Psoas muscle (tissue), 8 donors: ENCODE measurements around the gene OR52E8. TPM values are rescaled to one million over a fixed set of nuclear protein-coding genes. Genes with fewer than 3 reads are reported as not detected.

Source experiments
- ATAC-seq, 4 donors: fragments of 200-7000 bp; cut with Tn5 transposase; one replicate each; pipeline ENCODE4 v1.9.1; 2020; ENCODE audit warnings: moderate library complexity in 3 of 4, mild to moderate bottlenecking in 2 of 4
- DNase-seq, 2 donors: peaks; one replicate each; pipeline ENCODE4 v3.0.0-alpha.2; 2020
- H3K27ac ChIP-seq: fragments of 200-600 bp; one replicate; pipeline ENCODE4 v1.8.0; 2022
- H3K27me3 ChIP-seq, 3 donors: fragments of 200-600 bp in 1 of 3; one replicate each; pipeline versions ENCODE4 v1.6.1 to v1.8.0; 2013 to 2022; ENCODE audit warnings: low read length in 2 of 3, mild to moderate bottlenecking in 2 of 3, moderate library complexity in 1 of 3; ENCODE audit not compliant: insufficient read depth in 3 of 3
- H3K36me3 ChIP-seq, 2 donors: fragments of 200-600 bp in 1 of 2; one replicate each; pipeline versions ENCODE4 v1.6.1 to v1.8.0; 2013 to 2022; ENCODE audit warnings: low read depth in 1 of 2, mild to moderate bottlenecking in 1 of 2, moderate library complexity in 1 of 2; ENCODE audit not compliant: insufficient read depth in 1 of 2
- H3K4me1 ChIP-seq: fragments of 200-600 bp; one replicate; pipeline ENCODE4 v1.8.0; 2022
- H3K4me3 ChIP-seq: fragments of 200-600 bp; one replicate; pipeline ENCODE4 v1.8.0; 2022; ENCODE audit warnings: mild to moderate bottlenecking
- H3K9me3 ChIP-seq: fragments of 200-600 bp; one replicate; pipeline ENCODE4 v1.8.0; 2022
- CTCF ChIP-seq: fragments of 200-600 bp; IDR thresholded peaks from one replicate; pipeline ENCODE4 v1.8.0; 2022; ENCODE audit warnings: antibody characterized with exemption
- WGBS, 3 donors: extraction: QIAGEN DNeasy Blood & Tissue Kit; methylation state at CpG; one replicate each; pipeline versions ENCODE4 v1.1.6 to v1.1.7; 2013; 5-methylcytosine and 5-hydroxymethylcytosine counted together
- intact Hi-C, 2 donors: fragments of 100-400 bp; cut with DNase I; formaldehyde crosslinking; loops; one replicate each; pipeline versions ENCODE4 v1.11.0 to v1.14.2; 2022
- polyA plus RNA-seq, 3 donors: library from polyadenylated mRNA; stranded (reverse); fragments of 200-250 nt; gene quantifications; one replicate each; pipeline ENCODE4 v1.2.3, GENCODE V29; 2013
- total RNA-seq, 4 donors: library from RNA; stranded (reverse); fragmentation: NEBNext Ultra II Directional in 2 of 4; extraction: Animal tissue kit (Norgen Biotek cat#: 25700) in 2 of 4; gene quantifications; one replicate each; pipeline versions ENCODE4 v1.2.1 to v1.2.4, GENCODE V29; 2021 to 2023
- donor health status: healthy with polysubstance abuse.
- donor health status: DM: no; HTN: no; CAD: no; lungs with moderate emphysema.
- donor health status: Bipolar disorder and iron deficiency.
- donor health status: healthy.
- donor health status: DM: yes; HTN: yes; CAD: no.
- donor health status: DM: no; HTN: no; CAD: no.
- donor health status: DM: no; HTN: no; CAD: no.
- donor health status: DM: yes; HTN: yes; CAD: no.

The OR52E8 gene
- total and polyA plus RNA-seq, 7 donors, result not detected

- ATAC-seq (no peak), DNase-seq (no peak)
- Histone ChIP-seq H3K27ac (no peak overlapping the region), H3K4me3 (no peak overlapping the region), H3K27me3 (no peaks in the 10 kb centered on the region), H3K9me3 (no peaks in the 10 kb centered on the region), H3K4me1 (no peaks in the 10 kb centered on the region), H3K36me3 (no peaks in the 10 kb centered on the region)
- WGBS, 3 donors, result 72 to 84% (median 75%) methylated on average over 3 of the region's 3 CpGs
- intact Hi-C loops, result no loop called here
- no peak for TF ChIP-seq CTCF
These were observed 29.7 kb upstream of the OR52E8 start for GRCh38 chr11:5887172-5887571.

DNA sequence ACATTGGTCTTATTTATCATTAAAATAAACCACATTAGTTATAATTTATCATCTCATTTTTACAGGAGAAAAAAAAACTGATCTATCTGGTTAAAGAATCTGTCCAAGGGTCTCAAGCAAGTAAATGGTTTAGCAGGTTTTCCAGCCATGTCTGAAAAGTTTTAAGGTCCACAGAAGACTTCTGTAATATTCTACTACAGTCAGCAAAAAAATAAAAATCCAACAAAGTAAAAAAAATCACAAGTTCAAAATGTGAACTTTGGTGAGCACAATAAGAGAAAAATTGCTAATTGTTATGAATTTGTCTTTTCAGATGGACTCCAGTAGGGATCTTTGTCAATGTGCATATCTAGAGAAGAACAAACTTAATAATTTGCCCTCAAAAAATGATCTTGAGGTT, 24.3 kb upstream of the OR52E8 start:
- Histone ChIP-seq H3K27me3 (no peaks in the 10 kb centered on the region), H3K36me3 (no peaks in the 10 kb centered on the region), H3K4me3 (no peak overlapping the region), H3K4me1 (no peaks in the 10 kb centered on the region), H3K9me3 (no peaks in the 10 kb centered on the region), H3K27ac (no peak overlapping the region)
- ATAC-seq (no peak), DNase-seq (no peak)
- no peak for TF ChIP-seq CTCF
- intact Hi-C loops, result no loop called here

DNA sequence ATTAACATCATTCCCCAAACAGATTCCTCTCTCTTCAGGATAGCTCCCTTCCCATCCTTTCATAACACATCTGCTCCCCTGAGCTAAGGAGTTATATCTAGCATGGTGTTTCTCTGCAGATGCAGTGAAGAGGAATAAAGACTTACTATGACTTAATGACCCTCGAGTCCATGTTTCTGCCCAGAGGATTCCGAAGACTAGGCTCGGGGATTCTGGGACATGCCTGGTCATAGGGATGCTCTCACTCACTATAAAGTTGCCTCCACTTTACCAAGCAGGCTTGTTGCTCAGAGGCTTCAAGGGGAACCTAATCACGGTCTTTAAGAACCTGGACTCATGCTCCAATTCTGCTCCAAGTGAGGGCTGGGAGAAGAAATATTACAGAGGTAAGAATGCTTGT, 22.8 kb upstream of the OR52E8 start, which contains the start of gene OR52E4:
OR52E4 (plus strand) TSS at position 301 of the 400 bp plus-strand sequence. CDS start 3,664 bp downstream, outside the sequence.
- Histone ChIP-seq H3K4me1 (no peaks in the 10 kb centered on the region), H3K4me3 (no peak within 1 kb of the TSS), H3K27ac (no peak within 1 kb of the TSS), H3K36me3 (no peaks in the 10 kb centered on the region), H3K9me3 (no peaks in the 10 kb centered on the region), H3K27me3 (no peaks in the 10 kb centered on the region)
- no peak for TF ChIP-seq CTCF
- intact Hi-C loops, result no loop called here
- no peak for ATAC-seq
- WGBS, 3 donors, result 64 to 75% (median 69%) methylated on average over 4 of the region's 4 CpGs
- no peak for DNase-seq

DNA sequence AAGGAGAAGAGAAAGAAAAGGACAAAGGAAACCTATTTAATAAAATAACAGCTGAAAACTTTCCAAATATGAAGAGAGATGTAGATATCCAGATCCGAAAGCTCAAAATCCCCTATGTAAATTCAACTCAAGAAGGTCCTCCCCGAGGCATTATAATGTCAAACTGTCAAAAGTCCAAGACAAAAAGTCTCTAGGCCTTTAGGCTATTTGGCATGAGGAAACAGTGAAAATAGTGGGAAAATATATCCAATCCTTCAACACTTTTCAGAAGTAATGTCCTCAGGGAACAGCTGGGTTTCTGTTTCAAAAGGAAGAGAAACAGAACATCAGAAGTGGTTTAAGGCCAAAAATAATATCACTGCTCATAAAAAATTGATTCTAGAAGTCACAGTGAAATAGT, 21.1 kb upstream of the OR52E8 start:
- intact Hi-C loops, result no loop called here
- H3K36me3 ChIP-seq, result no peaks in the 10 kb centered on the region
- no peaks in the 10 kb centered on the region for H3K27me3 ChIP-seq
- H3K27ac ChIP-seq, result no peak overlapping the region
- no peaks in the 10 kb centered on the region for H3K9me3 ChIP-seq
- 22 to 44% (median 39%) methylated on average over 2 of the region's 2 CpGs for WGBS, 3 donors
- H3K4me1 ChIP-seq, result no peaks in the 10 kb centered on the region
- no peak for ATAC-seq
- no peak for TF ChIP-seq CTCF
- DNase-seq, result no peak
- H3K4me3 ChIP-seq, result no peak overlapping the region

GRCh38 chr11:5865826-5866225, 8.3 kb upstream of the OR52E8 start:
- Histone ChIP-seq H3K27me3 (no peaks in the 10 kb centered on the region), H3K4me3 (no peak overlapping the region), H3K27ac (no peak overlapping the region), H3K9me3 (peaks cover 3% of the 10 kb centered on the region), H3K4me1 (no peaks in the 10 kb centered on the region), H3K36me3 (no peaks in the 10 kb centered on the region)
- no peak for TF ChIP-seq CTCF
- DNase-seq, result no peak
- WGBS, 3 donors, result 64 to 74% (median 72%) methylated on average over 2 of the region's 2 CpGs
- ATAC-seq, result no peak
- intact Hi-C loops, result no loop called here
